H1 (cell line): ENCODE results near the gene LRRC41. TPM values are rescaled to one million over a fixed set of nuclear protein-coding genes. Genes with fewer than 3 reads are reported as not detected.
"Not testable (repeated sequence)": the region's sequence is repeated elsewhere in the genome, so short reads cannot be mapped to it uniquely, and the experiment has no call there.

Source experiments
- CTCF ChIA-PET: fragments of 300-600 bp; sonication (Branson Sonifier 250); formaldehyde crosslinking; loops from one replicate; lab custom pipeline; 2021; ENCODE audit not compliant: partially characterized antibody; lab: Charles Lee
- POLR2A ChIA-PET: fragments of 300-600 bp; sonication (Branson Sonifier 250); formaldehyde crosslinking; loops from one replicate; lab custom pipeline; 2021; ENCODE audit warnings: inconsistent platforms; ENCODE audit not compliant: partially characterized antibody; lab: Charles Lee
- DNase-seq, 2 experiments: peaks; one replicate each; pipeline versions ENCODE4 v3.0.0 to v3.0.0-alpha.2; 2010 to 2022; ENCODE audit warnings: low spot score in 2 of 2, low read depth in 1 of 2, mixed read lengths in 1 of 2
- FAIRE-seq: peaks from 2 replicates; lab custom pipeline; 2011; peaks lifted over from hg19 to GRCh38; lab: Jason Lieb, UNC
- H2AFZ ChIP-seq: 2 replicates; pipeline ENCODE4 v1.8.1; 2012; ENCODE audit warnings: low read length, inconsistent platforms
- H2AK5ac ChIP-seq: 2 replicates; pipeline ENCODE4 v1.6.1; 2013; ENCODE audit warnings: low read depth, low read length
- H2BK120ac ChIP-seq: replicated peaks from 2 replicates; pipeline ENCODE3; 2013; ENCODE audit warnings: low read depth, low read length, inconsistent platforms
- H2BK12ac ChIP-seq: 2 replicates; pipeline ENCODE4 v1.6.1; 2013; ENCODE audit warnings: low read depth, low read length
- H2BK15ac ChIP-seq: 2 replicates; pipeline ENCODE4 v1.6.1; 2013; ENCODE audit warnings: low read length
- H2BK20ac ChIP-seq: 2 replicates; pipeline ENCODE4 v1.6.1; 2013; ENCODE audit warnings: low read length
- H2BK5ac ChIP-seq: 2 replicates; pipeline ENCODE4 v1.6.1; 2013; ENCODE audit warnings: low read depth, low read length
- H3K14ac ChIP-seq: 2 replicates; pipeline ENCODE4 v1.6.1; 2013; ENCODE audit warnings: inconsistent platforms; ENCODE audit not compliant: insufficient read length
- H3K18ac ChIP-seq: 2 replicates; pipeline ENCODE4 v1.6.1; 2013; ENCODE audit warnings: low read length; ENCODE audit errors: extremely low read depth
- H3K23ac ChIP-seq: 2 replicates; pipeline ENCODE4 v1.6.1; 2013; ENCODE audit warnings: inconsistent platforms; ENCODE audit not compliant: insufficient read length
- H3K23me2 ChIP-seq: 2 replicates; pipeline ENCODE4 v1.6.1; 2013; ENCODE audit warnings: low read depth, low read length
- H3K27ac ChIP-seq: 2 replicates; pipeline ENCODE4 v1.6.1; 2011; ENCODE audit warnings: low read depth, low read length, inconsistent platforms
- H3K27me3 ChIP-seq, 4 experiments: replicated peaks in 1 of 4; 1 replicate in 1 of 4; 2 replicates in 3 of 4; pipeline versions ENCODE4 v1.6.1 to v1.8.1; 2011 to 2013; ENCODE audit warnings: low read length in 3 of 4, mild to moderate bottlenecking in 3 of 4, inconsistent platforms in 2 of 4, mixed read lengths in 2 of 4, moderate library complexity in 1 of 4; ENCODE audit not compliant: control insufficient read depth in 3 of 4, insufficient read depth in 3 of 4; ENCODE audit errors: extremely low read depth in 1 of 4
- H3K36me3 ChIP-seq, 4 experiments: 2 replicates each; pipeline versions ENCODE4 v1.6.1 to v1.8.1; 2011 to 2013; ENCODE audit warnings: mild to moderate bottlenecking in 4 of 4, low read length in 3 of 4, moderate library complexity in 2 of 4, control low read depth in 1 of 4, inconsistent platforms in 1 of 4; ENCODE audit not compliant: insufficient read depth in 4 of 4, control insufficient read depth in 2 of 4
- H3K4ac ChIP-seq: replicated peaks from 2 replicates; pipeline ENCODE3; 2013; ENCODE audit warnings: low read length, low read depth, mixed read lengths, inconsistent platforms; ENCODE audit not compliant: insufficient read length
- H3K4me1 ChIP-seq, 4 experiments: replicated peaks in 1 of 4; 1 replicate in 1 of 4; 2 replicates in 3 of 4; pipeline versions ENCODE4 v1.6.1 to v1.8.1; 2011 to 2013; ENCODE audit warnings: low read length in 3 of 4, inconsistent platforms in 2 of 4, mixed read lengths in 1 of 4; ENCODE audit not compliant: insufficient read depth in 4 of 4, control insufficient read depth in 3 of 4
- H3K4me2 ChIP-seq, 2 experiments: 2 replicates each; pipeline versions ENCODE4 v1.6.1 to v1.8.1; 2011 to 2013; ENCODE audit warnings: low read depth in 2 of 2, low read length in 2 of 2, control low read depth in 1 of 2, inconsistent platforms in 1 of 2, mild to moderate bottlenecking in 1 of 2; ENCODE audit not compliant: insufficient read depth in 1 of 2
- H3K4me3 ChIP-seq, 4 experiments: fragments of 200-600, 300-600 bp in 1 of 4; sonication (generic), shearing (Covaris generic), sonication (Bioruptor Twin) in 1 of 4; 2 replicates each; pipeline versions ENCODE4 v1.5.1 to v1.8.1; 2011 to 2016; ENCODE audit warnings: low read length in 4 of 4, low read depth in 3 of 4, control low read depth in 2 of 4, inconsistent platforms in 2 of 4, mild to moderate bottlenecking in 2 of 4, mixed read lengths in 1 of 4, moderate library complexity in 1 of 4; ENCODE audit not compliant: insufficient read depth in 2 of 4; ENCODE audit errors: extremely low read depth in 1 of 4
- H3K56ac ChIP-seq: replicated peaks from 2 replicates; pipeline ENCODE3; 2013; ENCODE audit warnings: low read depth, mild to moderate bottlenecking, mixed read lengths, low read length, inconsistent platforms; ENCODE audit not compliant: insufficient read length
- H3K79me1 ChIP-seq: 2 replicates; pipeline ENCODE4 v1.6.1; 2013; ENCODE audit warnings: low read depth, low read length, control low read depth
- H3K79me2 ChIP-seq, 2 experiments: 2 replicates each; pipeline versions ENCODE4 v1.6.1 to v1.8.1; 2012 to 2013; ENCODE audit warnings: low read length in 2 of 2, mild to moderate bottlenecking in 2 of 2, inconsistent platforms in 1 of 2; ENCODE audit not compliant: insufficient read depth in 2 of 2, control insufficient read depth in 1 of 2
- H3K9ac ChIP-seq, 4 experiments: replicated peaks in 1 of 4; 1 replicate in 1 of 4; 2 replicates in 3 of 4; pipeline versions ENCODE4 v1.6.1 to v1.8.1; 2011 to 2013; ENCODE audit warnings: low read depth in 3 of 4, low read length in 3 of 4, control low read depth in 2 of 4, mild to moderate bottlenecking in 2 of 4, moderate library complexity in 2 of 4, inconsistent platforms in 1 of 4; ENCODE audit errors: extremely low read depth in 1 of 4
- H3K9me3 ChIP-seq, 2 experiments: 2 replicates each; pipeline versions ENCODE4 v1.6.1 to v1.8.1; 2012 to 2013; ENCODE audit warnings: mild to moderate bottlenecking in 2 of 2, moderate library complexity in 2 of 2, control low read depth in 1 of 2, inconsistent platforms in 1 of 2, low read depth in 1 of 2, low read length in 1 of 2, mixed read lengths in 1 of 2; ENCODE audit not compliant: insufficient read depth in 2 of 2
- H4K20me1 ChIP-seq, 2 experiments: replicated peaks in 1 of 2; 2 replicates each; pipeline versions ENCODE3 to v1.8.1; 2011 to 2013; ENCODE audit warnings: inconsistent platforms in 2 of 2, low read length in 2 of 2, mild to moderate bottlenecking in 1 of 2; ENCODE audit not compliant: insufficient read depth in 2 of 2, control insufficient read depth in 1 of 2
- H4K5ac ChIP-seq: 2 replicates; pipeline ENCODE4 v1.6.1; 2013; ENCODE audit warnings: low read length, low read depth, mixed read lengths, inconsistent platforms; ENCODE audit not compliant: insufficient read length
- H4K8ac ChIP-seq: 2 replicates; pipeline ENCODE4 v1.8.0; 2013; ENCODE audit warnings: mild to moderate bottlenecking, moderate library complexity, low read length, inconsistent platforms; ENCODE audit not compliant: insufficient read depth; ENCODE audit errors: extremely low read depth
- H4K91ac ChIP-seq: replicated peaks from 2 replicates; pipeline ENCODE3; 2013; ENCODE audit warnings: low read length, mixed read lengths, inconsistent platforms; ENCODE audit not compliant: insufficient read length
- WGBS, 2 experiments: shearing (Covaris generic) in 1 of 2; methylation state at CpG; one replicate each; pipeline versions ENCODE4 v1.1.6 to v1.1.7; 2013 to 2015; ENCODE audit warnings: low lambda C conversion rate in 2 of 2, mixed read lengths in 2 of 2, inconsistent platforms in 1 of 2, low coverage in 1 of 2, missing lambda C conversion rate in 1 of 2; ENCODE audit not compliant: insufficient replicate concordance in 2 of 2, insufficient coverage in 1 of 2, insufficient read length in 1 of 2; ENCODE audit errors: extremely low coverage in 1 of 2, missing lambda C conversion rate in 1 of 2; 5-methylcytosine and 5-hydroxymethylcytosine counted together
- polyA plus RNA-seq, 7 experiments: library from polyadenylated mRNA; depleted of rRNA in 3 of 7; stranded (reverse) in 5 of 7; unstranded in 2 of 7; fragments of >200 nt in 5 of 7; fragments of 200-250 nt in 2 of 7; gene quantifications; 1 replicate in 5 of 7; 2 replicates in 1 of 7; 4 replicates in 1 of 7; pipeline versions ENCODE4 v1.2.1 to v1.2.3, GENCODE V29; 2011 to 2013; ENCODE audit warnings: missing spikeins in 2 of 7, mixed read lengths in 2 of 7
- total RNA-seq: library from RNA; stranded (reverse); fragmentation: NEBNext Ultra II Directional; extraction: Animal tissue kit (Norgen Biotek cat#: 25700); gene quantifications from 2 replicates; pipeline ENCODE4 v1.2.1, GENCODE V29; 2021

LRRC41 gene
- total and polyA plus RNA-seq, 2 of the 8 experiments (the other 6 are each of a cell fraction or from before 2014, with no cell fraction given), result 36.8 to 51.2 TPM

DNA sequence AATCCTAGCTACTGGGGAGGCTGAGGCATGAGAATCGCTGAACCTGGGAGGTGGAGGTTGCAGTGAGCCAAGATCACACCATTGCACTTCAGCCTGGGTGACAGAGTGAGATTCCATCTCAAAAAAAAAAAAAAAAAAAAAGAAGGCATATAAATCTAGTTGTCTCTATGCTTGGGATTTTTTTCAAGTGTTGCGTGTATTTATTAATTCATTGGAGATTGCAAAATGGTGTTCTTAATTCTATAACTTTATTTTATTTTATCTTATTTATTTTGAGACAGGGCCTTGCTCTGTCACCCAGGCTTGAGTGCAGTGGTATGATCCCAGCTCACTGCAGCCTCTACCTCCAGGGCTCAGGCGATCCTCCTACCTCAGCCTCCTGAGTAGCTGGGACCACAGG, 72.2 kb downstream of the LRRC41 start:
- DNase-seq, H4K91ac ChIP-seq, H2BK15ac ChIP-seq, H3K18ac ChIP-seq, H3K4me3 ChIP-seq, H4K5ac ChIP-seq, H3K23ac ChIP-seq, H3K27me3 ChIP-seq, H2BK20ac ChIP-seq, H3K79me1 ChIP-seq, FAIRE-seq, H3K23me2 ChIP-seq, H2BK12ac ChIP-seq, H3K79me2 ChIP-seq, H3K27ac ChIP-seq, H3K4me1 ChIP-seq, H3K9me3 ChIP-seq, H3K36me3 ChIP-seq, H3K4me2 ChIP-seq, H3K56ac ChIP-seq, H2AK5ac ChIP-seq, H4K8ac ChIP-seq, H3K4ac ChIP-seq, H2AFZ ChIP-seq, H3K14ac ChIP-seq, H2BK5ac ChIP-seq, H3K9ac ChIP-seq, H2BK120ac ChIP-seq, H4K20me1 ChIP-seq: not testable (repeated sequence)
- WGBS, 2 experiments, result 98% methylated on average over 3 of the region's 3 CpGs; no CpG with 5 or more reads in 1 of the 2 experiments
- CTCF ChIA-PET, result interaction anchor here (0.7 to 4.2 kb wide), 4 partner anchors 8 to 762 kb away, joined by 3 to 43 read pairs (median 4); no protein-coding TSS in a partner anchor
- POLR2A ChIA-PET, result interaction anchor here (0.8 to 1.5 kb wide), 4 partner anchors 9 to 27 kb away, joined by 3 to 5 read pairs (median 4); no protein-coding TSS in a partner anchor

Other genes starting within 250 kb of the LRRC41 start
- 13.5 and 13.6 TPM in 2 replicates for gene PIK3R3, start 171.0 kb downstream of the LRRC41 start, total RNA-seq
- 3.2 and 5.3 TPM in 2 replicates for gene PIK3R3, start 171.0 kb downstream of the LRRC41 start, polyA plus RNA-seq (2011; rRNA removed)
- not detected in 2 replicates for gene TSPAN1, start 128.5 kb downstream of the LRRC41 start, total RNA-seq
- gene TSPAN1, start 128.5 kb downstream of the LRRC41 start, polyA plus RNA-seq (2011; rRNA removed), result 0.05 and 0.14 TPM in 2 replicates
- not detected in 2 replicates for gene P3R3URF, start 127.1 kb downstream of the LRRC41 start, total RNA-seq
- not detected in 2 replicates for gene P3R3URF, start 127.1 kb downstream of the LRRC41 start, polyA plus RNA-seq (2011; rRNA removed)
- 37.6 and 40.3 TPM in 2 replicates for gene POMGNT1, start 105.2 kb downstream of the LRRC41 start, total RNA-seq
- gene POMGNT1, start 105.2 kb downstream of the LRRC41 start, polyA plus RNA-seq (2011; rRNA removed), result 28.0 and 32.2 TPM in 2 replicates
- gene LURAP1, start 100.3 kb downstream of the LRRC41 start, total RNA-seq, result 3.5 and 5.1 TPM in 2 replicates
- 4.9 and 6.4 TPM in 2 replicates for gene LURAP1, start 100.3 kb downstream of the LRRC41 start, polyA plus RNA-seq (2011; rRNA removed)
- 47.9 and 50.3 TPM in 2 replicates for gene RAD54L, start 55.9 kb downstream of the LRRC41 start, total RNA-seq
- 42.4 and 43.5 TPM in 2 replicates for gene RAD54L, start 55.9 kb downstream of the LRRC41 start, polyA plus RNA-seq (2011; rRNA removed)
- gene UQCRH, start 82 bp upstream of the LRRC41 start, total RNA-seq, result 621 and 626 TPM in 2 replicates
- 565 and 1,112 TPM in 2 replicates for gene UQCRH, start 82 bp upstream of the LRRC41 start, polyA plus RNA-seq (2011; rRNA removed)
- gene NSUN4, start 37.2 kb upstream of the LRRC41 start, total RNA-seq, result 13.7 and 15.7 TPM in 2 replicates
- gene NSUN4, start 37.2 kb upstream of the LRRC41 start, polyA plus RNA-seq (2011; rRNA removed), result 9.7 and 12.2 TPM in 2 replicates
- 43.5 and 47.3 TPM in 2 replicates for gene FAAH, start 90.7 kb upstream of the LRRC41 start, total RNA-seq
- 41.2 and 67.2 TPM in 2 replicates for gene FAAH, start 90.7 kb upstream of the LRRC41 start, polyA plus RNA-seq (2011; rRNA removed)
- gene DMBX1, start 186.2 kb upstream of the LRRC41 start, total RNA-seq, result 0.30 TPM in 1 of 2 replicates, not detected in the other
- 0.23 and 0.36 TPM in 2 replicates for gene DMBX1, start 186.2 kb upstream of the LRRC41 start, polyA plus RNA-seq (2011; rRNA removed)
- not detected in 2 replicates for gene KNCN, start 248.0 kb upstream of the LRRC41 start, total RNA-seq
- not detected in 2 replicates for gene KNCN, start 248.0 kb upstream of the LRRC41 start, polyA plus RNA-seq (2011; rRNA removed)